Loucy (cell line): ENCODE measurements around the gene TENT4B.
"Not testable (repeated sequence)": the region's sequence is repeated elsewhere in the genome, so short reads cannot be mapped to it uniquely, and the experiment has no call there.

ENCODE experiments used
- H2AFZ ChIP-seq: fragments of 200-600 bp; sonication (generic); 2 replicates; pipeline ENCODE4 v1.6.0; 2016; ENCODE audit warnings: antibody characterized with exemption, mild to moderate bottlenecking, low read length, moderate library complexity
- H3F3A ChIP-seq: fragments of 200-600 bp; 2 replicates; pipeline ENCODE4 v1.6.0; 2016; ENCODE audit warnings: antibody characterized with exemption, low read depth, mild to moderate bottlenecking
- H3K27me3 ChIP-seq: fragments of 200-600 bp; sonication (generic); 2 replicates; pipeline ENCODE4 v1.6.1; 2014; ENCODE audit warnings: low read length, mild to moderate bottlenecking; ENCODE audit not compliant: insufficient read depth, poor library complexity, severe bottlenecking
- H3K36me3 ChIP-seq: fragments of 200-600 bp; sonication (generic); 2 replicates; pipeline ENCODE4 v1.6.1; 2016; ENCODE audit warnings: low read length; ENCODE audit not compliant: insufficient read depth
- H3K4me1 ChIP-seq: fragments of 200-600 bp; sonication (generic); 2 replicates; pipeline ENCODE4 v1.5.1; 2014; ENCODE audit warnings: low read length, mild to moderate bottlenecking; ENCODE audit not compliant: insufficient read depth, poor library complexity, severe bottlenecking
- H3K4me2 ChIP-seq: fragments of 200-600 bp; sonication (generic); 2 replicates; pipeline ENCODE4 v1.6.0; 2014; ENCODE audit warnings: antibody characterized with exemption, low read length, low read depth, mild to moderate bottlenecking; ENCODE audit not compliant: poor library complexity, severe bottlenecking
- H3K4me3 ChIP-seq: fragments of 200-600 bp; sonication (generic); 2 replicates; pipeline ENCODE4 v1.5.1; 2014; ENCODE audit warnings: low read length, mild to moderate bottlenecking, mixed read lengths; ENCODE audit not compliant: poor library complexity, severe bottlenecking
- H3K79me2 ChIP-seq: fragments of 200-600 bp; sonication (generic); 2 replicates; pipeline ENCODE4 v1.6.1; 2014; ENCODE audit warnings: low read length; ENCODE audit not compliant: insufficient read depth
- H3K9ac ChIP-seq: fragments of 200-600 bp; sonication (generic); 2 replicates; pipeline ENCODE4 v1.6.0; 2014; ENCODE audit warnings: mild to moderate bottlenecking, low read depth, low read length, moderate library complexity; ENCODE audit not compliant: poor library complexity, severe bottlenecking
- H3K9me2 ChIP-seq: fragments of 200-600 bp; sonication (generic); replicated peaks from 2 replicates; pipeline ENCODE4 v1.6.1; 2016; ENCODE audit warnings: low read depth, low read length, mixed read lengths
- H3K9me3 ChIP-seq: fragments of 200-600 bp; sonication (generic); 2 replicates; pipeline ENCODE4 v1.6.1; 2014; ENCODE audit warnings: mild to moderate bottlenecking, antibody characterized with exemption, low read length, low read depth; ENCODE audit not compliant: insufficient read depth
- H4K20me1 ChIP-seq: fragments of 200-600 bp; sonication (generic); 2 replicates; pipeline ENCODE4 v1.6.0; 2014; ENCODE audit warnings: antibody characterized with exemption, low read length, mild to moderate bottlenecking; ENCODE audit not compliant: insufficient read depth, poor library complexity, severe bottlenecking
- EZH2phosphoT487 ChIP-seq: fragments of 200-600 bp; IDR thresholded peaks from 2 replicates; pipeline ENCODE4 v1.6.1; 2018; ENCODE audit warnings: antibody characterized with exemption, mild to moderate bottlenecking, moderate library complexity, borderline replicate concordance
- TF ChIP-seq, protein P1 (sequence below): fragments of 200-600 bp; sonication (generic); conservative IDR thresholded peaks from 2 replicates; pipeline ENCODE4 v1.5.1; 2014; ENCODE audit warnings: mild to moderate bottlenecking, antibody characterized with exemption, low read length

TENT4B gene

DNA sequence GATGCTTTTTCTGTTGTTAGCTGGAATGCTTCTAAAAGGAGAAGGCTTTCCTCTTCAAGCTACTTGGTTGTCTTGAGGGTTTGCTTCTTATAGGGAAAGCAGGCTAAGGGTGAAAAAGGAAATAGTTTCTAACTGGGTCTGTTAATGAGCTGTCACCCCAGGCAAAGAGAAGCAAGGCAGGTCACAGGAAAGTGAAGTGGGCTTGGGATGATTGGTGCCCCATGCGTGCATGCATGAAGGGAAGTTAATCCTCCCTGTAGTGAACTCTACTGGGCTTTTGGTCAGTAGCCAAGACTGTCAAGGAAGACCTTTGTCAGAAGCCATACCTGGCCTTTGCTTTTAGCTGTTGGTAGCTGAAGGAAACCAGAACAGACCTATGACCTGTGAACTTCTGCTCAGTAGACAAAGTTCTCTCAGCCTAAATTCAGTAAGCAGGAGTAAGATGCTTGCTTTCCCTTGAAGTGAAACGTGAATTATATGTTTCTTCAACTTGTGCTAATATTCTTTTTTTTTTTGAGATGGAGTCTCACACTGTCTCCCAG, 16.5 kb downstream of the TENT4B start:
- Histone ChIP-seq H3K27me3 (no peaks in the 10 kb centered on the region), H3K9me2 (no peaks in the 10 kb centered on the region), H3K79me2 (peaks cover 75% of the 10 kb centered on the region), H3K36me3 (no peaks in the 10 kb centered on the region), H2AFZ (no peak overlapping the region), H3K4me1 (peaks cover 20% of the 10 kb centered on the region), H3K9ac (no peak overlapping the region), H3F3A (0 out of 2 replicates have a peak, but pooled peaks cover 2% of the 10 kb centered on the region), H3K4me2 (no peak overlapping the region), H3K9me3 (no peaks in the 10 kb centered on the region), H3K4me3 (no peak overlapping the region), H4K20me1 (peaks cover 7% of the 10 kb centered on the region)
- TF ChIP-seq EZH2phosphoT487 = no peak
- TF ChIP-seq, protein P1, sequence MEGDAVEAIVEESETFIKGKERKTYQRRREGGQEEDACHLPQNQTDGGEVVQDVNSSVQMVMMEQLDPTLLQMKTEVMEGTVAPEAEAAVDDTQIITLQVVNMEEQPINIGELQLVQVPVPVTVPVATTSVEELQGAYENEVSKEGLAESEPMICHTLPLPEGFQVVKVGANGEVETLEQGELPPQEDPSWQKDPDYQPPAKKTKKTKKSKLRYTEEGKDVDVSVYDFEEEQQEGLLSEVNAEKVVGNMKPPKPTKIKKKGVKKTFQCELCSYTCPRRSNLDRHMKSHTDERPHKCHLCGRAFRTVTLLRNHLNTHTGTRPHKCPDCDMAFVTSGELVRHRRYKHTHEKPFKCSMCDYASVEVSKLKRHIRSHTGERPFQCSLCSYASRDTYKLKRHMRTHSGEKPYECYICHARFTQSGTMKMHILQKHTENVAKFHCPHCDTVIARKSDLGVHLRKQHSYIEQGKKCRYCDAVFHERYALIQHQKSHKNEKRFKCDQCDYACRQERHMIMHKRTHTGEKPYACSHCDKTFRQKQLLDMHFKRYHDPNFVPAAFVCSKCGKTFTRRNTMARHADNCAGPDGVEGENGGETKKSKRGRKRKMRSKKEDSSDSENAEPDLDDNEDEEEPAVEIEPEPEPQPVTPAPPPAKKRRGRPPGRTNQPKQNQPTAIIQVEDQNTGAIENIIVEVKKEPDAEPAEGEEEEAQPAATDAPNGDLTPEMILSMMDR = no peak

DNA sequence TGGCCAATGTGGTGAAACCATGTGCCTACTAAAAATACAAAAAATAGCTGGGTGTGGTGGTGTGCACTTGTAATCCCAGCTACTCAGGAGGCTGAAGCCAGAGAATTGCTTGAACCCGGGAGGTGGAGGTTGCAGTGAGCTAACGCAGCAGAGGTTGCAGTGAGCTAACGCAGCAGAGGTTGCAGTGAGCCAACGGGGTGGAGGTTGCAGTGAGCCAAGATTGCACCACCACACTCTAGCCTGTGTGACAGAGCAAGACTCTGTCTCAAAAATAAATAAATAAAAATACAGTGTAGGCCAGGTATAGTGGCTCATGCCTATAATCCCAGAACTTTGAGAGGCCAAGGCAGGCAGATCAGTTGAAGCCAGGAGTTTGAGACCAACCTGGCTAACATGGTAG, 18.7 kb downstream of the TENT4B start:
- H3F3A ChIP-seq, H3K9me2 ChIP-seq, H2AFZ ChIP-seq, H3K9me3 ChIP-seq, H3K4me3 ChIP-seq, H3K4me2 ChIP-seq, H3K27me3 ChIP-seq, H3K36me3 ChIP-seq, H4K20me1 ChIP-seq, H3K9ac ChIP-seq: not testable (repeated sequence)
- H3K4me1 ChIP-seq = peaks cover 15% of the 10 kb centered on the region
- H3K79me2 ChIP-seq = peaks cover 58% of the 10 kb centered on the region

DNA sequence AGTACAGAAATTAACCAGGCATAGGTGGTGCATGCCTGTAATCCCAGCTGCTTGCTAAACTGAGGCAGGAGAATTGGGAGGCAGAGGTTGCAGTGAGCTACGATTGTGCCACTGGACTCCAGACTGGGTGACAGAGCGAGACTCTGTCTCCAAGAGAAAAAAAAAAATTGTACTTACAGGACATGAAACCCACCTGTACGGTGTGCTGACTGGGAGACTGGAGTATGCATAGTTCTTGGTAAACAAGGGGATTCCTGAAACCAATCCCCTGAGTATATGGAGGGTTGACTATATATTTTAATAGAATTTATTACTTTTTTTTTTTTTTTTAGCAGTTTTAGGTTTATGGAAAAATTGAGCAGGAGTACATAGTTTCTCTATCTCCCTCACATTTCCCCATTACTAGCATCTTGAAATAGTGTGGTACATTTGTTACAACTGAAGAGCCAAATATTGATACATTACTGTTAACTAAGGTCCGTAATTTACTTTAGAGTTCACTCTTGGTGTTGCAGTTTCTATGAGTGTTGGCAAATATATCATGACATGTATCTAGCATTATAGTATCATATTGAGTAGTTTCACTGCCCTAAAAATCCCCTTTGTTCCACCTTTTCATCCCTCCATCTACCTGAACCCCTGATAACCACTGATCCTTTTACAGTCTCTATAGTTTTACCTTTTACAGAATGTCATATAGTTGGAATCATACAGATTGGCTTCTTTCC, 19.3 kb downstream of the TENT4B start:
- H3K9me3 ChIP-seq = no peaks in the 10 kb centered on the region
- H3K9me2 ChIP-seq = no peaks in the 10 kb centered on the region
- H2AFZ ChIP-seq = no peak overlapping the region
- H3K4me2 ChIP-seq = no peak overlapping the region
- H3K27me3 ChIP-seq = no peaks in the 10 kb centered on the region
- H4K20me1 ChIP-seq = peaks cover 7% of the 10 kb centered on the region
- H3K36me3 ChIP-seq = no peaks in the 10 kb centered on the region
- TF ChIP-seq, protein P1 = no peak
- TF ChIP-seq EZH2phosphoT487 = no peak
- no peak overlapping the region for H3K9ac ChIP-seq
- no peak overlapping the region for H3K4me3 ChIP-seq
- H3F3A ChIP-seq = 0 out of 2 replicates have a peak, but pooled peaks cover 1% of the 10 kb centered on the region
- H3K79me2 ChIP-seq = peaks cover 59% of the 10 kb centered on the region
- H3K4me1 ChIP-seq = peaks cover 9% of the 10 kb centered on the region

DNA sequence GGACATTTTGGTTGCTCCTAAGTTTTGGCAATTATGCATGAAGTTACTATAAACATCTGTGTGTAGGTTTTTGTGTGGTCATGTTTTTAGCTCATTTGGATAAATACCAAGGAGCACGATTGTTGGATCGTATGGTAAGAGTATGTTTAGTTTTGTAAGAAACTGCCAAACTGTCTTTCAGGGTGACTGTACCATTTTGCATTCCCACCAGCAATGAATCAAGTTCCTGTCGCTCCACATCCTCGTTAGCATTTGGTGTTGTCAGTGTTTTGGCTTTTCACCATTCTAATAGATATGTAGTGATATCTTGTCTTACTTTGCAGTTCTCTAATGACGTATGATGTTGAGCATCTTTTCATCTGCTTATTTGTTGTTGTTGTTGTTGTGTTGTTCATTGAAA, 20.2 kb downstream of the TENT4B start:
- H3K4me3 ChIP-seq = no peak overlapping the region
- H3K9ac ChIP-seq = no peak overlapping the region
- H2AFZ ChIP-seq = no peak overlapping the region
- H3K9me3 ChIP-seq = no peaks in the 10 kb centered on the region
- H4K20me1 ChIP-seq = peaks cover 7% of the 10 kb centered on the region
- no peaks in the 10 kb centered on the region for H3K36me3 ChIP-seq
- no peaks in the 10 kb centered on the region for H3F3A ChIP-seq
- peaks cover 4% of the 10 kb centered on the region for H3K4me1 ChIP-seq
- peaks cover 59% of the 10 kb centered on the region for H3K79me2 ChIP-seq
- no peak overlapping the region for H3K4me2 ChIP-seq
- no peak for TF ChIP-seq EZH2phosphoT487
- TF ChIP-seq, protein P1 = no peak
- no peaks in the 10 kb centered on the region for H3K27me3 ChIP-seq
- H3K9me2 ChIP-seq = no peaks in the 10 kb centered on the region
